H1 (cell line): ENCODE results near the gene OBI1. TPM values are rescaled to one million over a fixed set of nuclear protein-coding genes. Genes with fewer than 3 reads are reported as not detected.

ENCODE experiments used
- CTBP2 ChIP-seq: IDR thresholded peaks from 2 replicates; pipeline ENCODE4 v1.7.0; 2011; ENCODE audit warnings: borderline replicate concordance, mild to moderate bottlenecking, moderate library complexity, mixed read lengths, low read length; ENCODE audit not compliant: insufficient read depth, insufficient read length
- HDAC6 ChIP-seq: IDR thresholded peaks from one replicate; pipeline ENCODE4 v1.7.1; 2012; ENCODE audit warnings: low read depth, mild to moderate bottlenecking, inconsistent platforms, low read length, moderate library complexity
- JUN ChIP-seq: IDR thresholded peaks from 2 replicates; pipeline ENCODE4 v1.6.1; 2011; ENCODE audit warnings: low read depth, mild to moderate bottlenecking, improper control_type of control experiment, low read length
- KDM4A ChIP-seq: IDR thresholded peaks from one replicate; pipeline ENCODE4 v1.7.1; 2012; ENCODE audit warnings: low read depth, mild to moderate bottlenecking, moderate library complexity, low read length, inconsistent platforms; ENCODE audit not compliant: severe bottlenecking
- KDM5A ChIP-seq: fragments of 200-600 bp; IDR thresholded peaks from 2 replicates; pipeline ENCODE4 v1.7.1; 2012; ENCODE audit warnings: mild to moderate bottlenecking, low read length, inconsistent platforms, mixed read lengths
- NRF1 ChIP-seq: IDR thresholded peaks from 2 replicates; pipeline ENCODE4 v1.6.1; 2011; ENCODE audit warnings: mild to moderate bottlenecking, low read depth, low read length, improper control_type of control experiment
- RBBP5 ChIP-seq: IDR thresholded peaks from 2 replicates; pipeline ENCODE4 v1.7.1; 2012; ENCODE audit warnings: low read depth, mild to moderate bottlenecking, inconsistent platforms, low read length, moderate library complexity, borderline replicate concordance
- ZNF274 ChIP-seq: IDR thresholded peaks from 2 replicates; pipeline ENCODE4 v1.7.0; 2012; ENCODE audit warnings: low read length, borderline replicate concordance; ENCODE audit errors: extremely low read depth
- polyA plus RNA-seq, 7 experiments: library from polyadenylated mRNA; depleted of rRNA in 3 of 7; stranded (reverse) in 5 of 7; unstranded in 2 of 7; fragments of >200 nt in 5 of 7; fragments of 200-250 nt in 2 of 7; gene quantifications; 1 replicate in 5 of 7; 2 replicates in 1 of 7; 4 replicates in 1 of 7; pipeline versions ENCODE4 v1.2.1 to v1.2.3, GENCODE V29; 2011 to 2013; ENCODE audit warnings: missing spikeins in 2 of 7, mixed read lengths in 2 of 7
- total RNA-seq: library from RNA; stranded (reverse); fragmentation: NEBNext Ultra II Directional; extraction: Animal tissue kit (Norgen Biotek cat#: 25700); gene quantifications from 2 replicates; pipeline ENCODE4 v1.2.1, GENCODE V29; 2021

OBI1 gene
- total and polyA plus RNA-seq, 2 of the 8 experiments (the other 6 are each of a cell fraction or from before 2014, with no cell fraction given): 7.1 to 14.3 TPM

- TF ChIP-seq NRF1: peak; percentile 44; the same call in 1 of the 2 replicates
- TF ChIP-seq JUN: no peak
- TF ChIP-seq KDM4A: peak; percentile 84
- TF ChIP-seq RBBP5: peak; percentile 61; the same call in 1 of the 2 replicates
- no peak for TF ChIP-seq ZNF274
- no peak for TF ChIP-seq HDAC6
- no peak for TF ChIP-seq KDM5A
- TF ChIP-seq CTBP2: peak; percentile 59
Observed at GRCh38 chr13:78603240-78603957, 55.6 kb downstream of the OBI1 start, which contains the start of gene POU4F1 (continued).
